ENCODE measurements around the gene ABCA3. TPM values are rescaled to one million over a fixed set of nuclear protein-coding genes. Genes with fewer than 3 reads are reported as not detected.

Gene ABCA3
- total RNA-seq, 1 donor from 2014 or later: 7.3 TPM

DNA sequence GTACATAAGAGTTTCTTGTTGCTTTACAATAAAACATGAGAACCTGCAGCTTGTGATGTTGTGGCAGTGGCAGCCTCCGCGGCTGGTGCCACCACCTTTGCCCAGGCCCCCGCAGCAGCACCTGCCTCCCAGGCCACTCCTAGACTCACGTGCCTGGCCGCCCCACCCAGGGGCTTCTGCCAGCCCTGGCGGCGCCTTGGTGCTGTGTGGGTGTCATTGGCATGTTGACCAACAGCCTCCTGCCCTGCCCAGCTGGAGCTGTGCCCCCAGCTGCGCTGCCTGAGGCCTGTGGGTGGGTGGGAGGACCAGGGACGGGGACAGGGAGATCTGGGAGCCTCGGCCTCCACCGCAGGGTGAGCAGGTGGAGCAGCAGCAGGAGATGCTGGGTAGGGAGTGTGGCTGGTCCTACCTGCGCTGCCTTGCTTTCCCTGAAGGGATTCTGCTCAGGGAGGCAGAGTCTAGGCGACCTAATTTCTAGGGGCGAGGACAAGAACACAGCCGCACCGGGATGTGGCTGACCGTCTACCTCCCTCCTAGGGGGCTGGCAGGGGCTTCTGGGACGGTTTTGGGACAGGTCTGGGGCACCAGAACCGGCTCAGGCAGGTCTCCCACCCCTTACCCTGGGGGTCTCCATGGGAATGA, 104.7 kb downstream of the ABCA3 start:
- intact Hi-C loops (cut with micrococcal nuclease): no loop called here

- intact Hi-C loops (cut with micrococcal nuclease): no loop called here
Observed at GRCh38 chr16:2235234-2235651, 105.3 kb downstream of the ABCA3 start.

GRCh38 chr16:2234813-2235170, 105.7 kb downstream of the ABCA3 start:
- intact Hi-C loops (cut with micrococcal nuclease): no loop called here

DNA sequence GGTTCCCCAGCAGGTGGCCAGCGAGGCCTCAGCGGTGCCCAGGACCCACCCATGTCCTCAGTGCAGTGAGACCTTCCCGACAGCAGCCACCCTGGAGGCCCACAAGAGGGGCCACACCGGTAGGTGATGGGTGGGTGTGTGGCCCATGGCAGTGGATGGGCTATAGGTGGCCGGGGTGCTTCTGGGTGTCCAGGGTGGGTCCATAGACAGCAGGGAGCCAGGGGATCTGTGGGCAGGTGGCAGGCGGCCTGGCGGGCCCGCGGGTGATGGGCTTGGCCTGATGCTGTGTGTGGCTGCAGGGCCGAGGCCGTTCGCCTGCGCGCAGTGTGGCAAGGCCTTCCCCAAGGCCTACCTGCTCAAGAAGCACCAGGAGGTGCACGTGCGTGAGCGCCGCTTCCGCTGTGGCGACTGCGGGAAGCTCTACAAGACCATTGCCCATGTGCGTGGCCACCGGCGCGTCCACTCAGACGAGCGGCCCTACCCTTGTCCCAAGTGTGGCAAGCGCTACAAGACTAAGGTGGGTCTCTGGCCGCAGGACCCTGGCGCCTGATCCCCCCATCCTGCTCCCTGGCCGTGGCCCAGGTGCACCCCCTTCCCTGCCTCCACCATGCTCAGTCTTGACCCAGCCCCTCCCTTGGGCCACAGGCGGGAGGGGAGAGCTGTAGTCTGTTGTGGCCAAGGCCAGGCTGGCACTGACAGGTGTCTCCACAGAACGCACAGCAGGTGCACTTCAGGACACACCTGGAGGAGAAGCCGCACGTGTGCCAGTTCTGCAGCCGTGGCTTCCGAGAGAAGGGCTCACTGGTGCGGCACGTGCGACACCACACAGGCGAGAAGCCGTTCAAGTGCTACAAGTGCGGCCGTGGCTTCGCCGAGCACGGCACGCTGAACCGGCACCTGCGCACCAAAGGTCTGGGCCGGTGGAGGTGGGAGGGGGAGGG, 106.4 kb downstream of the ABCA3 start:
- intact Hi-C loops (cut with micrococcal nuclease): no loop called here

DNA sequence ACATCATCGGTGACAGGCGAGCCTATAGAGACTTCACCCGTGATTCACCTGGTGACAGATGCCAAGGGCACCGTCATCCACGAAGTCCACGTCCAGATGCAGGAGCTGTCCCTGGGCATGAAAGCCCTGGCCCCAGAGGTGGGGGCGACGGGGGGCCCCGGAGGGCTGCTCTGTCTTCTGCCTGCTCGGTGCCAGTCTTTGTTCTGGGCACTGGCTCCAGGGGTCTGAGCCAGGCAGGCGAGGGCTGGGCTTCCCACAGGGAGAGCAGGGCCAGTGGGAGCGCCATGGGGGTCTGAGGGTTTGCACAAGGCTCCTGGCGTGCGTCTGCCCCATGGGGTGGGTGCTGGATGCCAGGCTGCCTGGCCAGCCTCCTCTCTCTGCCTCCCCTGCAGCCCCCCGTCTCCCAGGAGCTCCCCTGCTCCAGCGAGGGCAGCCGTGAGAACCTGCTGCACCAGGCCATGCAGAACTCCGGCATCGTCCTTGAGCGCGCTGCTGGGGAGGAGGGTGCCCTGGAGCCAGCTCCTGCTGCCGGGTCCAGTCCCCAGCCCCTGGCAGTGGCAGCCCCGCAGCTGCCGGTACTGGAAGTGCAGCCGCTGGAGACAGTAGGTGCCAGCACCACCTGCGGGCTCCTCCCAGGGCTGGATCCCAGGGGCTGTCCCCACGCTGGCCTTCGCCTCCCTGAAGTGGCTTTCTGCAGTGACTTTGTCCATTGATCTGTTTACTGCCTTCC, 107.3 kb downstream of the ABCA3 start:
- intact Hi-C loops (cut with micrococcal nuclease): no loop called here

GRCh38 chr16:2232094-2232990, 108.2 kb downstream of the ABCA3 start:
- intact Hi-C loops (cut with micrococcal nuclease): no loop called here

DNA sequence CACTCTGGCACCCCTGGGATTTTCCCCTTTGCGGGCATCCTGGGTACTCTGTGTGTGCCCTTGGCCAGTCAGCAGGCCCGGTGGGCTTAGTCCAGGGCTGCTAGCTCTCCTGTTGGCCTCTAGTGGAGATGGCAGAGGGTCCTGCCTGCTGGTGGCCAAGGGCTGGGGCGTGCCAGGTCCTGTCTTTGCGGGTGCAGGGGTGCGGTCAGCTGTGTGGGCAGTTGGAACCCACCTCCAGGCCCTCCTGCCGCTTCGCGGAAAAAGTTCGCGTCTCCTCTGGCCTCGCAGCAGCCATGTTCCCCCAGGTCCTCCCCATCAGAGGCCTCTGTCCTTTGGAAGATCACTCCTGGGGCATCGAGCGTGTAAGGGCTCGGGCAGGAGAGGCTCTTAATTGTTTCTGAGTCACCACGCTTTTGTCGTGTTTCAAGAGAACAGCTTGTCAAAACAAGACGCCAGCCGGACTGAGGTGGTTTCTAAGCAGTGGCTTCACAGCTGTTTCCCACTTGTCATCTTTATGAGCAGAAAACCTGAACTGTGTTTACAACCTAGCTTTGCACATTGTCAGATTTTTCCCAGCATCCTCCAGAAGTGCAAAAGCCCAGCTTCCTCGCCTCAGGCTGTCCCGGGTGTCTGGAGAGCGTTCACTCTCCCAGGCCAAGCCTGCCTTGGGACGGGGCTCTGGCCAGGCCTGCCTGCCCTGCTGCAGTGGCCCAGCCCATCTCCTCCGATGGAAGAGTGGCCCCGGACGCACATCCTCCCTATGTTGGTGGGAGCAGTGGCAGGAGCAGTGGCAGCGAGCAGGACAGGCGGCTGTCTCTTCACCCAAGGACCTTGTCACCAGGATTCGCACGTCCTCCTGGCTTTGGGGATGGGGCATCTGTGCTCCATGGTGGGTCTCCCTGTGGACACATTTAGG, 109.3 kb downstream of the ABCA3 start:
- intact Hi-C loops (cut with micrococcal nuclease): no loop called here

DNA sequence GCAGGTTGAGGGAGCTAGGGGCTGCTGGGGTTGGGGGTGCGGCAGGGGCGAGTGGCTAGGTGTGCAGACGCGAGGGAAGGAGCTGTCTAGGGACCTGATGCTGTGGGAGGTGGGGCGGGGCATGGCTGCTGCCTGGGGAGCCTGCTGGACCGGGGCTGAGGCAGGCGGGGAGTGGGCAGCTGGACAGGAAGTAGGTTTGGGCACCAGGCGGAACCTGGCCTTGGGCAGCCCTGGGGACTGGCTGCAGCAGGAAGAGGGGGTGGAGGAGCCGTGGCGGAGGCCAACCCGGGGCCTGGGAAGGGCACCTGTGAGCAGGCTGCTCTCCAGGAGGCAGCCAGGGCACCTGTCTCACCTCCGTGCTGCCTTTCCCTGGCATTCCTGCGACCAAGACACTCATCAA, 110.2 kb downstream of the ABCA3 start:
- intact Hi-C loops (cut with micrococcal nuclease): no loop called here

GRCh38 chr16:2229632-2230250, 110.8 kb downstream of the ABCA3 start:
- intact Hi-C loops (cut with micrococcal nuclease): no loop called here

- intact Hi-C loops (cut with micrococcal nuclease): no loop called here
Observed at GRCh38 chr16:2229091-2229490, 111.4 kb downstream of the ABCA3 start.

- intact Hi-C loops (cut with micrococcal nuclease): no loop called here
Observed at GRCh38 chr16:2228161-2228824, 112.2 kb downstream of the ABCA3 start.

DNA sequence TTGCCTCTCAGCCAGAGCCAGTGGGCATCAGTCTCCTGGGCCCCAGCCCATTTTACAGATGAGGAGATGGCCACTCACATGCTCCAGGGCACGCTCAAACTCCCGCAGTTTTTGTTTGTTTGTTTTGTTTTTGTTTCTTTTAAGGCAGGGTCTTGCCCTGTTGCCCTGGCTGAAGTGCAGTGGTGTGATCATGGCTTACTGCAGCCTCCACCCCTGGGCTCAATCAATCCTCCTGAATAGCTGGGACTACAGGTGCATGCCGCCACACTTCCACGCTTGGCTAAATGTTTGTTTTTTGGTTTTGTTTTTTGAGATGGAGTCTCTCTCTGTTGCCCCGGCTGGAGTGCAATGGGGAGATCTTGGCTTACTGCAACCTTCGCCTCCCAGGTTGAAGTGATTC, 113.6 kb downstream of the ABCA3 start:
- intact Hi-C loops (cut with micrococcal nuclease): no loop called here

DNA sequence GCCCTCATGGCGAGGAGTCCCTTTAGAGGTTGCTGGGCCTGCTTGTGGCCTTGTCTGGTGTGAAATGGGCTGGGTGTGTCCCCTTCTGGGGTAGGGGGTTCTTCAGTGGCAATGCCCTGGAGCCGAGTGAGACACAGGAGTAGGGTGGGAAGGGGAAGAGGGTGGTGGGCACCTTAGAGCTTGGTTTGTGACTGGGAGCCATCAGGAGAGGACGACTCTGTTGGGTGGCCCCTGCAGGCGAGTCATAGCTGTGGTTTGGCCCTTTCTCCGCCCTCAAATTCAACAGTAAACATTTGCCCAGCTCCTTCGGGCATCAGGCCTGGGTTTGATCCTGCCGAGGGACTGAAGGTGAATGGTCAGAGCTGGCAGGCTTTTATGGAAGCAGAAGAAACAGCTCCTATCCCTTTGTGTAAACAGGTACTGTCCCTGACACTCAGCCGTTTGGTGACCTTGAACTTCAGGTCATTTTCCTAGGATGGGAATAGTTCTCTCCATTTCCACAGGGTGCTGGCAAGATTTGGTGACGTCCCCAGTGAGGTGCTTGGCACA, 114.2 kb downstream of the ABCA3 start:
- intact Hi-C loops (cut with micrococcal nuclease): no loop called here

Other genes starting within 250 kb of the ABCA3 start
- 77.2 and 78.4 TPM in 2 replicates for gene PKD1, start 204.8 kb downstream of the ABCA3 start, total RNA-seq
- gene RAB26, start 192.1 kb downstream of the ABCA3 start, total RNA-seq: 0.44 TPM in 1 of 2 replicates, not detected in the other
- 56.7 and 57.3 TPM in 2 replicates for gene TRAF7, start 184.9 kb downstream of the ABCA3 start, total RNA-seq
- 0.05 TPM in 2 replicates for gene CASKIN1, start 144.1 kb downstream of the ABCA3 start, total RNA-seq
- 36.8 and 38.3 TPM in 2 replicates for gene MLST8, start 135.3 kb downstream of the ABCA3 start, total RNA-seq
- 7.6 and 12.5 TPM in 2 replicates for gene BRICD5, start 129.9 kb downstream of the ABCA3 start, total RNA-seq
- 22.3 and 24.0 TPM in 2 replicates for gene PGP, start 125.9 kb downstream of the ABCA3 start, total RNA-seq
- 30.5 and 33.8 TPM in 2 replicates for gene E4F1, start 117.1 kb downstream of the ABCA3 start, total RNA-seq
- gene DNASE1L2, start 104.3 kb downstream of the ABCA3 start, total RNA-seq: 3.1 and 3.2 TPM in 2 replicates
- gene ECI1, start 89.1 kb downstream of the ABCA3 start, total RNA-seq: 30.1 and 33.4 TPM in 2 replicates
- gene RNPS1, start 72.6 kb downstream of the ABCA3 start, total RNA-seq: 260 and 261 TPM in 2 replicates
- gene CCNF, start 88.7 kb upstream of the ABCA3 start, total RNA-seq: 56.3 and 58.8 TPM in 2 replicates
- gene TEDC2, start 119.4 kb upstream of the ABCA3 start, total RNA-seq: 19.0 and 19.6 TPM in 2 replicates
- gene NTN3, start 130.6 kb upstream of the ABCA3 start, total RNA-seq: not detected in 2 replicates
- 10.1 and 11.3 TPM in 2 replicates for gene TBC1D24, start 134.4 kb upstream of the ABCA3 start, total RNA-seq
- gene ATP6V0C, start 173.2 kb upstream of the ABCA3 start, total RNA-seq: 113 and 117 TPM in 2 replicates
- 54.0 and 63.5 TPM in 2 replicates for gene AMDHD2, start 179.6 kb upstream of the ABCA3 start, total RNA-seq
- 0.44 and 0.66 TPM in 2 replicates for gene CEMP1, start 190.7 kb upstream of the ABCA3 start, total RNA-seq
- 52.6 and 54.6 TPM in 2 replicates for gene PDPK1, start 197.3 kb upstream of the ABCA3 start, total RNA-seq